ENCODE measurements around the gene MORC2. TPM values are rescaled to one million over a fixed set of nuclear protein-coding genes. Genes with fewer than 3 reads are reported as not detected.

MORC2 gene
- total RNA-seq, 1 donor from 2014 or later = 37.2 TPM

GRCh38 chr22:30889268-30889995 is 79.1 kb downstream of the MORC2 start:
- intact Hi-C loops (cut with micrococcal nuclease) = no loop called here
- Mint-ChIP-seq H3K4me1 (ENCODE audit: low read depth) (peaks cover 8% of the 10 kb centered on the region), H3K27ac (no peak overlapping the region), H3K27me3 (ENCODE audit: low read depth) (no peaks in the 10 kb centered on the region), H3K9me3 (no peaks in the 10 kb centered on the region), H3K36me3 (ENCODE audit: low read depth) (no peaks in the 10 kb centered on the region), H3K4me3 (ENCODE audit: low read depth) (no peak overlapping the region)
- DNase-seq (ENCODE audit: low spot score) = no peak

- Mint-ChIP-seq H3K27ac (no peak overlapping the region), H3K27me3 (ENCODE audit: low read depth) (no peaks in the 10 kb centered on the region), H3K36me3 (ENCODE audit: low read depth) (no peaks in the 10 kb centered on the region), H3K9me3 (no peaks in the 10 kb centered on the region), H3K4me3 (ENCODE audit: low read depth) (no peak overlapping the region), H3K4me1 (ENCODE audit: low read depth) (no peaks in the 10 kb centered on the region)
- intact Hi-C loops (cut with micrococcal nuclease) = no loop called here
- DNase-seq (ENCODE audit: low spot score) = no peak
Measured at GRCh38 chr22:30887861-30888260, 80.7 kb downstream of the MORC2 start.

- Mint-ChIP-seq H3K4me3 (ENCODE audit: low read depth) (no peak overlapping the region), H3K9me3 (no peaks in the 10 kb centered on the region), H3K4me1 (ENCODE audit: low read depth) (no peaks in the 10 kb centered on the region), H3K27ac (no peak overlapping the region), H3K36me3 (ENCODE audit: low read depth) (no peaks in the 10 kb centered on the region), H3K27me3 (ENCODE audit: low read depth) (no peaks in the 10 kb centered on the region)
- intact Hi-C loops (cut with micrococcal nuclease) = no loop called here
- DNase-seq (ENCODE audit: low spot score) = no peak
Measured at GRCh38 chr22:30887453-30887852, 81.1 kb downstream of the MORC2 start.

GRCh38 chr22:30885591-30885990 is 83.0 kb downstream of the MORC2 start:
- no peaks in the 10 kb centered on the region for H3K36me3 Mint-ChIP-seq (ENCODE audit: low read depth)
- no peak for DNase-seq (ENCODE audit: low spot score)
- no peaks in the 10 kb centered on the region for H3K4me1 Mint-ChIP-seq (ENCODE audit: low read depth)
- no peak overlapping the region for H3K4me3 Mint-ChIP-seq (ENCODE audit: low read depth)
- no peaks in the 10 kb centered on the region for H3K27me3 Mint-ChIP-seq (ENCODE audit: low read depth)
- intact Hi-C loops (cut with micrococcal nuclease) = no loop called here
- no peaks in the 10 kb centered on the region for H3K9me3 Mint-ChIP-seq
- H3K27ac Mint-ChIP-seq = no peak overlapping the region

- H3K36me3 Mint-ChIP-seq (ENCODE audit: low read depth) = no peaks in the 10 kb centered on the region
- H3K4me3 Mint-ChIP-seq (ENCODE audit: low read depth) = no peak overlapping the region
- no peaks in the 10 kb centered on the region for H3K4me1 Mint-ChIP-seq (ENCODE audit: low read depth)
- H3K27me3 Mint-ChIP-seq (ENCODE audit: low read depth) = no peaks in the 10 kb centered on the region
- H3K9me3 Mint-ChIP-seq = no peaks in the 10 kb centered on the region
- DNase-seq (ENCODE audit: low spot score) = no peak
- intact Hi-C loops (cut with micrococcal nuclease) = no loop called here
- no peak overlapping the region for H3K27ac Mint-ChIP-seq
Measured at GRCh38 chr22:30885001-30885366, 83.6 kb downstream of the MORC2 start.

- intact Hi-C loops (cut with micrococcal nuclease) = no loop called here
- no peaks in the 10 kb centered on the region for H3K36me3 Mint-ChIP-seq (ENCODE audit: low read depth)
- DNase-seq (ENCODE audit: low spot score) = no peak
- no peak overlapping the region for H3K27ac Mint-ChIP-seq
- H3K27me3 Mint-ChIP-seq (ENCODE audit: low read depth) = no peaks in the 10 kb centered on the region
- no peak overlapping the region for H3K4me3 Mint-ChIP-seq (ENCODE audit: low read depth)
- no peaks in the 10 kb centered on the region for H3K9me3 Mint-ChIP-seq
- no peaks in the 10 kb centered on the region for H3K4me1 Mint-ChIP-seq (ENCODE audit: low read depth)
Measured at GRCh38 chr22:30884211-30885000, 84.2 kb downstream of the MORC2 start.

DNA sequence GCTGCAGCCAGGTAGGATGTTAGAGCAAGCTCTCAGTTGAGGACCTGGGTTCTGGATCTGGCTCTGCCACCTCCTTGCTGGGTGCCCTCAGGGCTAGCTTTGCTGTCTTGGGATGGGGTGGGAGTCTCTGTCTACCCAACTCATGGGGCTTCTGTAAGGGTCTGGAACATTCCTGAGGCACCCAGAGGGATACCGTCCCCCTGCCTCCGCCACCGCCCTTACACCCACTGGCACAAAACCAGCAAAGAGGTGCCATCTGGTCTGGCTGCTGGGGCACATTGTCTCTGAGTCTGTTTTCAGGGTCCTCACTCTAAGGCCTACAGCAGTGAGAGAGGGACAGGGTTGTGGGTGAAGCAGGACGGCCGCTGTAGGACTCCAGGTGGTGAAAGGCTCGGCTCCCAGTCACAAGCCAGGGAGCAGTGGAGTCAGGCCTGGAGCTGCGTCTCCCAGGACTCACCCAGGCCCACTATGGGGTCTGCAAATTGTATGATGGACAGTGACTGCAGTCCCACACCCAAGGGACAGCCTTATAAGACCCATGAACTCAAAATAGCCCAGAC is 84.9 kb downstream of the MORC2 start:
- H3K27me3 Mint-ChIP-seq (ENCODE audit: low read depth) = no peaks in the 10 kb centered on the region
- no peaks in the 10 kb centered on the region for H3K4me1 Mint-ChIP-seq (ENCODE audit: low read depth)
- H3K4me3 Mint-ChIP-seq (ENCODE audit: low read depth) = no peak overlapping the region
- no peak overlapping the region for H3K27ac Mint-ChIP-seq
- no peaks in the 10 kb centered on the region for H3K36me3 Mint-ChIP-seq (ENCODE audit: low read depth)
- intact Hi-C loops (cut with micrococcal nuclease) = no loop called here
- no peak for DNase-seq (ENCODE audit: low spot score)
- no peaks in the 10 kb centered on the region for H3K9me3 Mint-ChIP-seq

GRCh38 chr22:30882974-30883533 is 85.5 kb downstream of the MORC2 start:
- Mint-ChIP-seq H3K36me3 (ENCODE audit: low read depth) (no peaks in the 10 kb centered on the region), H3K4me3 (ENCODE audit: low read depth) (no peak overlapping the region), H3K27me3 (ENCODE audit: low read depth) (no peaks in the 10 kb centered on the region), H3K4me1 (ENCODE audit: low read depth) (no peaks in the 10 kb centered on the region), H3K9me3 (no peaks in the 10 kb centered on the region), H3K27ac (no peak overlapping the region)
- no peak for DNase-seq (ENCODE audit: low spot score)
- intact Hi-C loops (cut with micrococcal nuclease) = no loop called here

DNA sequence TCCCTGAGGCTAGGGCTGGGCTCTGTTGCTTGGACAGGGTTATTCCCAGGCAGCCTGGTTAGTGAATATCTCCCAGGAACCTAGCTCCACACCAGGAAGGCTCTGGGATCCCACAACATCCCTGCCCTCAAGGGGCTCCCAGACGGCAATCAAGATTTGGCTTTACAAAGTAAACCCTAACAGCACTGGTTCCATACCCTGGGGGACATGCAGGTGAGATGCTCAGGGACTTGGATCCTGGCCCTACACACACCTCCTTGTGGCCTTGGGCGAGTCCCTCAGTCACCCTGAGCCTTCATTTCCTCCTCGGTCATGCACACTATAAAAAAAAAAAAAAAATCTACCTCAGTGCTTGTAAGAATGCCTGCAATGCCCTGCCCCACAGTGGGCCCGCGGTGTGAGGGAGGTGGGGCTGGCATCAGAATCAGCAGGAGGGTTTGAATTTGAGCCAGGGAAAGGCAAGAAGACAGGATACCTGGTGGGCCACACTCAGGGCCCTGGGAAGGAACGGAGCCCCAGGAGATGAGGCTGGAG is 86.3 kb downstream of the MORC2 start:
- Mint-ChIP-seq H3K36me3 (ENCODE audit: low read depth) (no peaks in the 10 kb centered on the region), H3K27ac (no peak overlapping the region), H3K27me3 (ENCODE audit: low read depth) (no peaks in the 10 kb centered on the region), H3K4me3 (ENCODE audit: low read depth) (no peak overlapping the region), H3K9me3 (no peaks in the 10 kb centered on the region), H3K4me1 (ENCODE audit: low read depth) (no peaks in the 10 kb centered on the region)
- DNase-seq (ENCODE audit: low spot score) = no peak
- intact Hi-C loops (cut with micrococcal nuclease) = no loop called here

DNA sequence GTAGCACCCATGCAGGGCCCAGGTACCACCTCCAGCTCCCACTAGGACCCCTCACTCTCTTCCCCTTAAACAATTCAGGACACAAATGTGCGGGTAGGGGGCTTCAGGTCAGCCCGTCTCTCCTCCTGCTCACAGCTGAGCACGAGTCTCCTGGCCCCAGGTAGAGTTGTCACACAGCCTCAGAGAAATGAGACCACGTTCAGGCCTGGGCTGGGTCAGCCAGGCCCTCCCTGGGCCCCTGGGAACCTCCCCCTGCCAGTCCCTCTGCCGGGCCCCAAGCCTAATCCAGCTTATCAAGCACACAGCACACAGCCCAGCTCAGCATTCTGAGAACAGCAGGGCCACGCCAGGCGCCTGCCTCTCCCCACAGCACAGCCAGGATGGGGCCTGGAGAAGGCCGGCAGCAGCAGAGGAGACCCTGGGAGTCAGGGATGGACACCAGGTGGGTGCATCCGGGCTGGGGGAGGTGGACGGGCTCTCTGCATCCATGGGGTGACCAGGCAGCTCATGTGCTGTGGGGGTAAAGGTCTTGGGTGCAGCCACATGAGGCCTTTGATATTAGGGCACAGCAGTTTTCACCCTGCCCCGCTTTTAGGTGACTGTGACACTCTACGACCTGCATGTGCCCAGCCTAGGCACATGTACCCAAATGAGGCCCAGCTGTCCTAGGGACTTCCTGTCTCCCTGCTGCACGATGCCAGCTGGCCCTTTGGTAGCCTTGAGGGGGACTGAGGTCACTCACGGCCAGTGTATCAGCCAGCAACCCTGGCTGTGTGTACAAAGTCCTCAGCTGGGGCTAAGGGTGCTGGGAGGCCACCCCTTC is 87.0 kb downstream of the MORC2 start:
- no peak overlapping the region for H3K27ac Mint-ChIP-seq
- intact Hi-C loops (cut with micrococcal nuclease) = no loop called here

DNA sequence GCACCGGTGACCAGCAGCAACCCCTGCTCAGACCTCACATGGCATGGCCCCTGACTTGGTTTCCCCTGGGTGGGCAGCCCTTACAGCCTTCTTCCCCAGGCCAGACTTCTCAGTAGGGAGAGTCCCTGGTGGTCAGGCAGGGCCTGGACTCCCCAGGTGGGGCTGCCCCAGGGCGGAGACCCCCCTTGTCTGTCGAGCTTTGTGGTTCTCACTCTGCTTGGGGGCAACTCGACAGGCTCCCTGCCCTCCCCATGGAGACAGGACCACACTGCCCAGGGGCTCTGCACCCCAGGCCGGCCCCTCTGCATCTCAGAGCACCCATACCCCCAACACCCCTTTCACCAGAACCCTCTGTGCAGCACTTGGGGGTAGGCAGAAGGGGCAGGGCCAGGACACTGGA is 87.7 kb downstream of the MORC2 start:
- no peaks in the 10 kb centered on the region for H3K4me1 Mint-ChIP-seq (ENCODE audit: low read depth)
- intact Hi-C loops (cut with micrococcal nuclease) = no loop called here
- DNase-seq (ENCODE audit: low spot score) = no peak
- H3K27ac Mint-ChIP-seq = no peak overlapping the region
- no peaks in the 10 kb centered on the region for H3K36me3 Mint-ChIP-seq (ENCODE audit: low read depth)
- H3K4me3 Mint-ChIP-seq (ENCODE audit: low read depth) = no peak overlapping the region
- H3K9me3 Mint-ChIP-seq = no peaks in the 10 kb centered on the region
- H3K27me3 Mint-ChIP-seq (ENCODE audit: low read depth) = no peaks in the 10 kb centered on the region

More for the DNA sequence above, 87.0 kb downstream of the MORC2 start:
- Mint-ChIP-seq H3K9me3 (no peaks in the 10 kb centered on the region), H3K36me3 (ENCODE audit: low read depth) (no peaks in the 10 kb centered on the region), H3K4me1 (ENCODE audit: low read depth) (no peaks in the 10 kb centered on the region), H3K4me3 (ENCODE audit: low read depth) (no peak overlapping the region), H3K27me3 (ENCODE audit: low read depth) (no peaks in the 10 kb centered on the region)
- DNase-seq (ENCODE audit: low spot score) = no peak

GRCh38 chr22:30880181-30880601 is 88.4 kb downstream of the MORC2 start:
- H3K9me3 Mint-ChIP-seq = no peaks in the 10 kb centered on the region
- H3K27ac Mint-ChIP-seq = no peak overlapping the region
- DNase-seq (ENCODE audit: low spot score) = no peak
- H3K4me1 Mint-ChIP-seq (ENCODE audit: low read depth) = no peaks in the 10 kb centered on the region
- no peaks in the 10 kb centered on the region for H3K36me3 Mint-ChIP-seq (ENCODE audit: low read depth)
- no peaks in the 10 kb centered on the region for H3K27me3 Mint-ChIP-seq (ENCODE audit: low read depth)
- intact Hi-C loops (cut with micrococcal nuclease) = no loop called here
- no peak overlapping the region for H3K4me3 Mint-ChIP-seq (ENCODE audit: low read depth)
